ENCODE measurements around the gene NIM1K.

NIM1K gene

GRCh38 chr5:43209833-43210232 lies 17.8 kb downstream of the NIM1K start:
- H3K4me3 ChIP-seq (ENCODE audit: low read depth, low read length): no peak overlapping the region
- TF ChIP-seq, protein P1, sequence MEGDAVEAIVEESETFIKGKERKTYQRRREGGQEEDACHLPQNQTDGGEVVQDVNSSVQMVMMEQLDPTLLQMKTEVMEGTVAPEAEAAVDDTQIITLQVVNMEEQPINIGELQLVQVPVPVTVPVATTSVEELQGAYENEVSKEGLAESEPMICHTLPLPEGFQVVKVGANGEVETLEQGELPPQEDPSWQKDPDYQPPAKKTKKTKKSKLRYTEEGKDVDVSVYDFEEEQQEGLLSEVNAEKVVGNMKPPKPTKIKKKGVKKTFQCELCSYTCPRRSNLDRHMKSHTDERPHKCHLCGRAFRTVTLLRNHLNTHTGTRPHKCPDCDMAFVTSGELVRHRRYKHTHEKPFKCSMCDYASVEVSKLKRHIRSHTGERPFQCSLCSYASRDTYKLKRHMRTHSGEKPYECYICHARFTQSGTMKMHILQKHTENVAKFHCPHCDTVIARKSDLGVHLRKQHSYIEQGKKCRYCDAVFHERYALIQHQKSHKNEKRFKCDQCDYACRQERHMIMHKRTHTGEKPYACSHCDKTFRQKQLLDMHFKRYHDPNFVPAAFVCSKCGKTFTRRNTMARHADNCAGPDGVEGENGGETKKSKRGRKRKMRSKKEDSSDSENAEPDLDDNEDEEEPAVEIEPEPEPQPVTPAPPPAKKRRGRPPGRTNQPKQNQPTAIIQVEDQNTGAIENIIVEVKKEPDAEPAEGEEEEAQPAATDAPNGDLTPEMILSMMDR (IDR thresholded peaks at IDR 0.05; ENCODE audit: borderline replicate concordance, insufficient read depth, low read depth, low read length): no peak

- TF ChIP-seq, protein P1 (IDR thresholded peaks at IDR 0.05; ENCODE audit: borderline replicate concordance, insufficient read depth, low read depth, low read length): no peak
- no peak overlapping the region for H3K4me3 ChIP-seq (ENCODE audit: low read depth, low read length)
These were observed 18.5 kb downstream of the NIM1K start for GRCh38 chr5:43210570-43210969.

DNA sequence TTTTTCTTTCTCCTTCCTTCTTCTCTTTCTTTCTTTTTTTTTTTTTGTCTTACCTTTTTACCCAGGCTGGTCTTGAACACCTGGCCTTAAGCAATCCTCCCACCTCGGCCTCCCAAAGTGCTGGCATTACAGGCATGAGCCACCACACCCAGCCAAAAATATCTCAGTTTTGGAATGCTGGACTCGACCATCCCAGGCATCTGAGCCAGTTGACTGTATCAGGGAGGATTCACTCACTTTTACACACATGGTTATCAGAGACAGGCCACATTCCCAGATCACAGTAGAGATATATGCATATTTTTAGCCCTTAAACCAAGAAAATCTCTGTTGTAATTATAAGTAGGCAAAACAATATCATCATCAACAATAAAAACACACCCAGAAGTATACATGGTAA lies 21.9 kb downstream of the NIM1K start:
- TF ChIP-seq, protein P1 (IDR thresholded peaks at IDR 0.05; ENCODE audit: borderline replicate concordance, insufficient read depth, low read depth, low read length): no peak
- no peak overlapping the region for H3K4me3 ChIP-seq (ENCODE audit: low read depth, low read length)

- TF ChIP-seq, protein P1 (IDR thresholded peaks at IDR 0.05; ENCODE audit: borderline replicate concordance, insufficient read depth, low read depth, low read length): no peak
- no peak overlapping the region for H3K4me3 ChIP-seq (ENCODE audit: low read depth, low read length)
These were observed 23.1 kb downstream of the NIM1K start for GRCh38 chr5:43215073-43215631.

GRCh38 chr5:43216941-43217340 lies 24.9 kb downstream of the NIM1K start:
- TF ChIP-seq, protein P1 (IDR thresholded peaks at IDR 0.05; ENCODE audit: borderline replicate concordance, insufficient read depth, low read depth, low read length): no peak
- H3K4me3 ChIP-seq (ENCODE audit: low read depth, low read length): no peak overlapping the region

DNA sequence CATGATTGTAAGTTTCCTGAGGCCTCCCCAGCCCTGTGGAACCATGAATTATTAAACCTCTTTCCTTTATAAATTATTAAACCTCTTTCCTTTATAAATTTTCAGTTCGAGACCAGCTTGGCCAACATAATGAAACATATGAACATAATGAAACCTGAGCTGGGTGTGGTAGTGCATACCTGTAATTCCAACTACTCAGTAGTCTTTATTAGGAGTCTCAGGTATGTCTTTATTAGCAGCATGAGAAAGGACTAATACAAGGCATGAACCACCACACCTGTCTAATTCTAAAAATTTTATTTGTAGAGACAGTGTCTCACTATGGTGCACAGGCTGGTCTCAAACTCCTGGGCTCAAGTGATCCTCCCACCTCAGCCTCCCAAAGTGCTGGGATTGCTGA lies 27.1 kb downstream of the NIM1K start:
- no peak overlapping the region for H3K4me3 ChIP-seq (ENCODE audit: low read depth, low read length)
- TF ChIP-seq, protein P1 (IDR thresholded peaks at IDR 0.05; ENCODE audit: borderline replicate concordance, insufficient read depth, low read depth, low read length): no peak

DNA sequence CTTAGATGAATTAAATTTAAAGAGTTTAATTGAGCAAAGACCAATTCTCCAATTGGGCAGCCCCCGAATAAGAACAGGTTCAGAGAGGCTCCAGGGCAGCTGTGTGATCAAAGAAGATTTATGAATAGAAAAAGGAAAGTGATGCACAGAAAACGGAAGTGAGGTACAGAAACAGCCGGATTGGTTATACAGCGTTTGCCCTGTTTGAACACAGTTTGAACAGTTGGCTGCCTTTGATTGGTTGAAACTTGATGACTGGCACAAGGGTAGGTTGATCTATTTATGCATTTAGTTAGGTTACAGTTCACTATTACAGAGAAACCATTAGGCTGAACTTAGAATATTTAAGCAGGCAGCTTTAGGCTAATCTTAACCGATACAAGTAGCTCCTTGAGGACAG lies 29.5 kb downstream of the NIM1K start:
- TF ChIP-seq, protein P1 (IDR thresholded peaks at IDR 0.05; ENCODE audit: borderline replicate concordance, insufficient read depth, low read depth, low read length): no peak
- no peak overlapping the region for H3K4me3 ChIP-seq (ENCODE audit: low read depth, low read length)

Measured in GM12875 (cell line).